SH-SY5Y (cell line): ENCODE measurements around the gene TRDN.

Experiments
- GATA2 ChIP-seq: IDR thresholded peaks from 2 replicates; pipeline ENCODE4 v1.6.1; 2011; ENCODE audit warnings: mild to moderate bottlenecking, low read depth, low read length
- GATA3 ChIP-seq: IDR thresholded peaks from 2 replicates; pipeline ENCODE4 v1.6.1; 2011; ENCODE audit warnings: low read depth, mild to moderate bottlenecking, low read length, moderate library complexity

- TF ChIP-seq GATA3 (no peak), GATA2 (no peak)
These were observed 243.4 kb downstream of the TRDN start for GRCh38 chr6:123393331-123393730.
